ENCODE results near the gene SEC16A.

SEC16A gene

DNA sequence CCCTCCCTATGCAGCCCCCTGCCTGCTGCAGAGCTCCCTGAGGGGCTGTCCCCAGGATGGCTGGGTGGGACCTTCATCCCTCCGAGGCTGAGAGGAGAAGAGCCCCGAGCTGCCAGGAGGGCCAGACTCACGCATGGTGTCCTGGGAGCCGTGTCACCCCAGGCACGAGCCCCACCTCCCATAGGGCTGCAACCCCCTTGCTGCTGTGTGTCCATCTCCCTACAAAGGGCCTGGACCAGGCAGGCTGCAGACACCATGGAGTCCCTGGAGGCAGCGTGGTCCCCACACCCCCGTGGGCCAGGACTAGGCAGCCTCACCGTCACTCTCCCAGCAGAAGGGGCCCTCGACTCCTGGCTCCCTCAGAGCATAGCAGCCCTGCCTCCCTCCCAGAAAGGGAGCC is 11.2 kb upstream of the SEC16A start:
- no peaks in the 10 kb centered on the region for H3K27me3 ChIP-seq (replicated peaks; ENCODE audit: control insufficient read depth, insufficient read depth, low read length, poor library complexity, severe bottlenecking)
- no peaks in the 10 kb centered on the region for H3K9me3 ChIP-seq (ENCODE audit: control insufficient read depth, low read length)
- H3K4me3 ChIP-seq (ENCODE audit: insufficient read depth, low read depth, low read length, poor library complexity, severe bottlenecking) = no peak overlapping the region
- H3K4me1 ChIP-seq (ENCODE audit: control insufficient read depth, insufficient read depth, low read length, poor library complexity, severe bottlenecking) = no peaks in the 10 kb centered on the region
- DNase-seq = no peak
- H3K36me3 ChIP-seq (ENCODE audit: control insufficient read depth, insufficient read depth, low read length) = peaks cover 36% of the 10 kb centered on the region
- no peak overlapping the region for H3K27ac ChIP-seq (ENCODE audit: insufficient read depth, low read length, poor library complexity, severe bottlenecking)

DNA sequence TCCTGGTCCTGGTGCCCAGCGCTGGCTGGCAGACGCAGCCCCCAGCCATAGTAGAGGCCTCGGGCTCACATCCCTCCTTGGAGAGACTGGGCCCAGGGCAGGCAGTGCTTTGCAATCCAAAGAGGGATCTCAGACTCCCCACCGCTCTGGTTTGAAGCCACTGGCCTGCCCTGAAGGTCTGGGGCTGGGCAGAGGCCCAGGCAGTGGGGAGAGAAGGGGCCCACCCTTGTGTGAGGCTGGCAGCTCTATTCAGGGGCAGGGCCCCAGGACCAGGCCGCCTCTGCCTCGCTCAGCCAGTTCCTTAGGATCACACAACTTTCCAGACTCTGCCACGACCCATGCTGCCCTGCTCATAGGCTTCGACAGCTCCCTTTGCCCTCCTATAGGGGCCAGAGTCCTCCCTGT is 10.7 kb upstream of the SEC16A start:
- no peaks in the 10 kb centered on the region for H3K27me3 ChIP-seq (replicated peaks; ENCODE audit: control insufficient read depth, insufficient read depth, low read length, poor library complexity, severe bottlenecking)
- H3K9me3 ChIP-seq (ENCODE audit: control insufficient read depth, low read length) = no peaks in the 10 kb centered on the region
- H3K4me1 ChIP-seq (ENCODE audit: control insufficient read depth, insufficient read depth, low read length, poor library complexity, severe bottlenecking) = no peaks in the 10 kb centered on the region
- no peak overlapping the region for H3K27ac ChIP-seq (ENCODE audit: insufficient read depth, low read length, poor library complexity, severe bottlenecking)
- peaks cover 31% of the 10 kb centered on the region for H3K36me3 ChIP-seq (ENCODE audit: control insufficient read depth, insufficient read depth, low read length)
- no peak overlapping the region for H3K4me3 ChIP-seq (ENCODE audit: insufficient read depth, low read depth, low read length, poor library complexity, severe bottlenecking)
- no peak for DNase-seq

DNA sequence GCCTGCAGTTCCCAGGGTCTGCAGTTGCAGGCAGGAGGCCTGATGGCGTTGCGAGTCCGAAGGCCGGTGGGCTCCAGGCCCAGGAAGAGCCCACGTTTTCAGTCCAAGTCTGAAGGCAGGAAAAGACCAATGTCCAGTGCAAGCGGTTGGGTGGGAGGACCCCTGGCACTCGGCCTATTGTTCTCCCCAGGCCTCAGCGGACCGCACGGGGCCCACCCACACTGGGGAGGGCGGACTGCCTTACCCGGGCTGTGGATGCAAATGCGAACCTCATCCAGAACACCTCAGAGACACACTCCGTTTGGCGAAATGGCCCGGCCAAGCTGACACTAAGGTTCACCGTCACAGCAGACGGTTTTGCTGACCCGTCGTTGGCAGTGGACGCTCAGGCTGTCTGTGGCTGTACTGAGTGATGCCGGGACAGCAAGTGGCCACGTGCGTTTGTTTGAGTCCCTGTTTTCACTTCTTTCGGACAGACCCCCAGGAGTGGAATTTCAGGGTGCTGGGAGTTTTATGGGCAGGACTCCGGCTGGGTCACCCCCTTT is 10.2 kb upstream of the SEC16A start:
- H3K27me3 ChIP-seq (replicated peaks; ENCODE audit: control insufficient read depth, insufficient read depth, low read length, poor library complexity, severe bottlenecking) = no peaks in the 10 kb centered on the region
- no peak for DNase-seq
- H3K4me3 ChIP-seq (ENCODE audit: insufficient read depth, low read depth, low read length, poor library complexity, severe bottlenecking) = no peak overlapping the region
- H3K36me3 ChIP-seq (ENCODE audit: control insufficient read depth, insufficient read depth, low read length) = peaks cover 27% of the 10 kb centered on the region
- H3K9me3 ChIP-seq (ENCODE audit: control insufficient read depth, low read length) = no peaks in the 10 kb centered on the region
- H3K4me1 ChIP-seq (ENCODE audit: control insufficient read depth, insufficient read depth, low read length, poor library complexity, severe bottlenecking) = no peaks in the 10 kb centered on the region
- H3K27ac ChIP-seq (ENCODE audit: insufficient read depth, low read length, poor library complexity, severe bottlenecking) = no peak overlapping the region

GRCh38 chr9:136489731-136490130 is 6.9 kb upstream of the SEC16A start:
- no peak overlapping the region for H3K27ac ChIP-seq (ENCODE audit: insufficient read depth, low read length, poor library complexity, severe bottlenecking)
- no peaks in the 10 kb centered on the region for H3K27me3 ChIP-seq (replicated peaks; ENCODE audit: control insufficient read depth, insufficient read depth, low read length, poor library complexity, severe bottlenecking)
- H3K4me3 ChIP-seq (ENCODE audit: insufficient read depth, low read depth, low read length, poor library complexity, severe bottlenecking) = no peak overlapping the region
- no peak for DNase-seq
- H3K4me1 ChIP-seq (ENCODE audit: control insufficient read depth, insufficient read depth, low read length, poor library complexity, severe bottlenecking) = peaks cover 5% of the 10 kb centered on the region
- no peaks in the 10 kb centered on the region for H3K36me3 ChIP-seq (ENCODE audit: control insufficient read depth, insufficient read depth, low read length)
- H3K9me3 ChIP-seq (ENCODE audit: control insufficient read depth, low read length) = no peaks in the 10 kb centered on the region

DNA sequence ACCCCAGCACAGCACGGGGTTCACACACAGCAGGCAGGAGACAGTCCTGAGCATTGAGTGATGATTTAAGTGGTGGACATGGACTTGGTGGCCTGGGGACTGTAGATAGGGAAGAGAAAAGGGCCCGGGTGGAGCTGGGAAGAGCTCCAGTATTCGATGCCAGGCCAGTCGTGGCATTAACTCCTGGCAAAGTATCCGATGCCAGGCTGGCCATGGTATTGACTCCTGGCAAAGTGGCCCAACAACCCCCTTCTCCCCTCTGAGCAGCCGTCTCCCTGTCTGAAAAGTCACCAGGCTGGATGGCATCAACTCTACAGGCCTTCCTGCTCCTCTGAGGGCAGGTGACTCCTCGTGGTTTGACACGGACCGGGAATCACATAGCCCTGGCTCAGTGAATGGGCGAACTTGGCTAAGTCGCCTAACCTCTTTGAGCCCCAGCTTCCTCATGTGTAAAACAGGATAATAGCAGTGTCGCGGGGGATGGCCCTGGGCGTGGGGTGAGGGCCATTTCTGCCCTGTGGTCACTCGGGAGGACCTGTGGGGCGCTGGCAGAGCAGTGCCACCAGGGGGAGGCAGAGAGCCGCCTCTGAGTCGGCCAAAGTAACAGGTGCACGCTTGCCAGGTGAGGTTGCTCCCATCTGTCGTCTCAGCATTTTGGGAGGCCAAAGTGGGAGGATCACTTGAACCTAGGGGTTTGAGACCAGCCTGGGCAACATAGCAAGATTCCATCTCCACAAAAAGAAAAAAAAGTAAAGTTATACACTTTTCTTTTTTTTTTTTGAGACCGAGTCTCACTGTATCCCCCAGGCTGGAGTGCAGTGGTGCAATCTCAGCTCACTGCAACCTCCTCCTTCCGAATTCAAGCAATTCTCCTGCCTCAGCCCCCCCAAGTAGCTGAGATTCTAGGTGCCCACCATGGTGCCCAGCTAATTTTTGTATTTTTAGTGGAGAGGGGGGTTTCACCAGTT is 5.7 kb upstream of the SEC16A start:
- Histone ChIP-seq H3K9me3 (ENCODE audit: control insufficient read depth, low read length) (no peaks in the 10 kb centered on the region), H3K4me3 (ENCODE audit: insufficient read depth, low read depth, low read length, poor library complexity, severe bottlenecking) (no peak overlapping the region), H3K27me3 (replicated peaks; ENCODE audit: control insufficient read depth, insufficient read depth, low read length, poor library complexity, severe bottlenecking) (no peaks in the 10 kb centered on the region), H3K4me1 (ENCODE audit: control insufficient read depth, insufficient read depth, low read length, poor library complexity, severe bottlenecking) (peaks cover 13% of the 10 kb centered on the region), H3K36me3 (ENCODE audit: control insufficient read depth, insufficient read depth, low read length) (no peaks in the 10 kb centered on the region), H3K27ac (ENCODE audit: insufficient read depth, low read length, poor library complexity, severe bottlenecking) (no peak overlapping the region)
- DNase-seq = peak; percentile 53 to 66 (median 58)

DNA sequence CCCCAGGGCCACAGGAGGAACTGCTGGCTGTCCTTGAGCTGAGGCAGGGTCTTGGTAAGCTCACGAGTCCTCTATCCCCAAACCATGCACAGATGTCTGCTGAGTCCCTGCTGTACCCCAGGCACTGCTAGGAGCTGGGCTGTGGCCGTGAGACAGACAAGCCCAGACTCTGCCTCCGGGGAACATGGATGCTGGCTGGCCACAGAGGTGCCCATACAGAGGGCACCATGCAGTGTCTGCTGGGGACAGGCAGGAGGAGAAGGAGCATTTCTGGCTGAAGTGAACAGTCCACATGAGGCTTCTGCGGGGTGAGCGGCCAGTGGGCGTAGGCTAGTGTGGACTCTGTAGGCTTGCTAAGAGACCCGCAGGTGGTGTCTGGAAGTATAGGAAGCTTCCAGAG is 4.8 kb upstream of the SEC16A start:
- Histone ChIP-seq H3K4me1 (ENCODE audit: control insufficient read depth, insufficient read depth, low read length, poor library complexity, severe bottlenecking) (peaks cover 13% of the 10 kb centered on the region), H3K4me3 (ENCODE audit: insufficient read depth, low read depth, low read length, poor library complexity, severe bottlenecking) (no peak overlapping the region), H3K27me3 (replicated peaks; ENCODE audit: control insufficient read depth, insufficient read depth, low read length, poor library complexity, severe bottlenecking) (no peaks in the 10 kb centered on the region), H3K36me3 (ENCODE audit: control insufficient read depth, insufficient read depth, low read length) (no peaks in the 10 kb centered on the region), H3K27ac (ENCODE audit: insufficient read depth, low read length, poor library complexity, severe bottlenecking) (no peak overlapping the region), H3K9me3 (ENCODE audit: control insufficient read depth, low read length) (no peaks in the 10 kb centered on the region)
- no peak for DNase-seq

GRCh38 chr9:136486823-136487620 is 4.2 kb upstream of the SEC16A start:
- H3K4me1 ChIP-seq (ENCODE audit: control insufficient read depth, insufficient read depth, low read length, poor library complexity, severe bottlenecking) = peaks cover 13% of the 10 kb centered on the region
- no peak for DNase-seq
- no peaks in the 10 kb centered on the region for H3K9me3 ChIP-seq (ENCODE audit: control insufficient read depth, low read length)
- no peak overlapping the region for H3K4me3 ChIP-seq (ENCODE audit: insufficient read depth, low read depth, low read length, poor library complexity, severe bottlenecking)
- H3K27ac ChIP-seq (ENCODE audit: insufficient read depth, low read length, poor library complexity, severe bottlenecking) = no peak overlapping the region
- H3K27me3 ChIP-seq (replicated peaks; ENCODE audit: control insufficient read depth, insufficient read depth, low read length, poor library complexity, severe bottlenecking) = no peaks in the 10 kb centered on the region
- H3K36me3 ChIP-seq (ENCODE audit: control insufficient read depth, insufficient read depth, low read length) = no peaks in the 10 kb centered on the region

DNA sequence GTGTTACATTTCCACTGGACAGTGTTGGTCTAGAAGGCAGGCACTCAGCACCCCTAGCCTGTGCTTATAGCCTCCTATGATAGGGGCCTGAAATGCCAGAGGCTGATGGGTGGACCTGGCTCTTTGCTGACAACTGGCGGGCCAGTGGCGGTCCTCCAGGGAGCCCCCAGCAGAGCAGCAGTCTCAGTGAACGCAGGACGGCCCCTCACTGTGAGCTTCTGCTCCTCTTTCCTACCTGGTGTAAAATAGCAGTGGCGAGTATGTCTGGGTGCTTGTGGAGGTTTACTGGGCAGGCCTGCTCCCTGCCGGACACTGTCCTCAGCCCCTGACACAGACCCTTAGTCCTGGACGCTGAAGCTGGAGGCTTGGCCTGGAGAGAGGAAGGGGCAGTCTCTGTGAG is 3.3 kb upstream of the SEC16A start:
- no peaks in the 10 kb centered on the region for H3K36me3 ChIP-seq (ENCODE audit: control insufficient read depth, insufficient read depth, low read length)

GRCh38 chr9:136485049-136486045 is 2.5 kb upstream of the SEC16A start:
- no peaks in the 10 kb centered on the region for H3K27me3 ChIP-seq (replicated peaks; ENCODE audit: control insufficient read depth, insufficient read depth, low read length, poor library complexity, severe bottlenecking)
- H3K36me3 ChIP-seq (ENCODE audit: control insufficient read depth, insufficient read depth, low read length) = no peaks in the 10 kb centered on the region
- peaks cover 21% of the 10 kb centered on the region for H3K4me1 ChIP-seq (ENCODE audit: control insufficient read depth, insufficient read depth, low read length, poor library complexity, severe bottlenecking)
- H3K9me3 ChIP-seq (ENCODE audit: control insufficient read depth, low read length) = no peaks in the 10 kb centered on the region
- DNase-seq = peak; percentile 64 to 74 (median 66)
- H3K27ac ChIP-seq (ENCODE audit: insufficient read depth, low read length, poor library complexity, severe bottlenecking) = no peak overlapping the region
- H3K4me3 ChIP-seq (ENCODE audit: insufficient read depth, low read depth, low read length, poor library complexity, severe bottlenecking) = no peak overlapping the region

More for the DNA sequence above, 3.3 kb upstream of the SEC16A start:
- Histone ChIP-seq H3K27ac (ENCODE audit: insufficient read depth, low read length, poor library complexity, severe bottlenecking) (no peak overlapping the region), H3K9me3 (ENCODE audit: control insufficient read depth, low read length) (no peaks in the 10 kb centered on the region), H3K4me1 (ENCODE audit: control insufficient read depth, insufficient read depth, low read length, poor library complexity, severe bottlenecking) (peaks cover 21% of the 10 kb centered on the region), H3K4me3 (ENCODE audit: insufficient read depth, low read depth, low read length, poor library complexity, severe bottlenecking) (no peak overlapping the region), H3K27me3 (replicated peaks; ENCODE audit: control insufficient read depth, insufficient read depth, low read length, poor library complexity, severe bottlenecking) (no peaks in the 10 kb centered on the region)
- DNase-seq = no peak

Data from effector memory CD4-positive, alpha-beta T cell (primary cell).